K562 (cell line): ENCODE data around the gene CHAF1A. TPM values are rescaled to one million over a fixed set of nuclear protein-coding genes. Genes with fewer than 3 reads are reported as not detected.
A peak's percentile ranks its signal among the peaks of the same experiment; 100 is the strongest.

Experiments
- ATF6 ChIP-seq: sonication (generic); formaldehyde crosslinking; IDR thresholded peaks from 2 replicates; pipeline ENCODE4 v1.4.0; 2020; ENCODE audit warnings: mild to moderate bottlenecking, missing genetic modification reagents
- CHCHD3 ChIP-seq: fragments of 250-450 bp; sonication (Bioruptor Pico); IDR thresholded peaks from 2 replicates; pipeline ENCODE4 v2.1.2; 2022; ENCODE audit warnings: mild to moderate bottlenecking
- FOXJ3 ChIP-seq: sonication (generic); formaldehyde crosslinking; IDR thresholded peaks from 2 replicates; pipeline ENCODE4 v1.4.0; 2020; ENCODE audit warnings: mild to moderate bottlenecking, missing genetic modification reagents
- POLR2AphosphoS5 ChIP-seq: IDR thresholded peaks from 2 replicates; pipeline ENCODE4 v1.6.1; 2011; ENCODE audit warnings: mild to moderate bottlenecking, low read depth, low read length, moderate library complexity; ENCODE audit not compliant: control insufficient read depth, insufficient read depth
- PPARD ChIP-seq: fragments of 250-450 bp; sonication (Bioruptor Pico); IDR thresholded peaks from 2 replicates; pipeline ENCODE4 v1.8.0; 2022; ENCODE audit warnings: inconsistent platforms, mild to moderate bottlenecking, moderate library complexity
- RB1 ChIP-seq: fragments of 450-650 bp; IDR thresholded peaks from 2 replicates; pipeline ENCODE4 v1.6.1; 2017; ENCODE audit warnings: low read depth, mild to moderate bottlenecking
- TCF3 ChIP-seq: sonication (generic); formaldehyde crosslinking; IDR thresholded peaks from 2 replicates; pipeline ENCODE4 v1.4.0; 2020; ENCODE audit warnings: mild to moderate bottlenecking, missing genetic modification reagents
- THAP7 ChIP-seq: fragments of 250-450 bp; sonication (Bioruptor Pico); IDR thresholded peaks from 2 replicates; pipeline ENCODE4 v1.5.0; 2021
- TOE1 ChIP-seq, 2 experiments: fragments of 450-650 bp in 1 of 2; sonication (generic) in 1 of 2; formaldehyde crosslinking in 1 of 2; IDR thresholded peaks; 2 replicates each; pipeline versions ENCODE4 v1.7.1 to v1.8.0; 2016 to 2022; ENCODE audit warnings: borderline replicate concordance in 2 of 2, mild to moderate bottlenecking in 2 of 2, antibody characterized with exemption in 1 of 2, inconsistent platforms in 1 of 2, low read depth in 1 of 2, missing genetic modification reagents in 1 of 2, moderate library complexity in 1 of 2
- ZBTB1 ChIP-seq: sonication (generic); formaldehyde crosslinking; IDR thresholded peaks from 2 replicates; pipeline ENCODE4 v1.8.1; 2023; ENCODE audit warnings: missing genetic modification reagents, low read depth, mild to moderate bottlenecking, borderline replicate concordance
- ZNF263 ChIP-seq: sonication (generic); formaldehyde crosslinking; IDR thresholded peaks from 2 replicates; pipeline ENCODE4 v1.8.0; 2022; ENCODE audit warnings: mild to moderate bottlenecking, missing genetic modification reagents, borderline replicate concordance
- ZNF407 ChIP-seq: fragments of 450-650 bp; IDR thresholded peaks from 2 replicates; pipeline ENCODE4 v1.6.1; 2016; ENCODE audit warnings: low read depth
- ZNF408 ChIP-seq: fragments of 250-450 bp; sonication (Bioruptor Pico); IDR thresholded peaks from 2 replicates; pipeline ENCODE4 v1.4.0; 2020; ENCODE audit warnings: low read depth, mild to moderate bottlenecking, moderate library complexity
- ZNF511 ChIP-seq: sonication (generic); formaldehyde crosslinking; IDR thresholded peaks from 2 replicates; pipeline ENCODE4 v1.8.0; 2022; ENCODE audit warnings: mild to moderate bottlenecking, missing genetic modification reagents
- ZNF778 ChIP-seq: fragments of 450-650 bp; formaldehyde crosslinking; IDR thresholded peaks from 2 replicates; pipeline ENCODE4 v1.4.0; 2020; ENCODE audit warnings: mild to moderate bottlenecking, moderate library complexity
- polyA plus RNA-seq, 8 experiments: library from polyadenylated mRNA; depleted of rRNA in 4 of 8; stranded (reverse) in 5 of 8; unstranded in 3 of 8; fragments of >200 nt; fragmentation: Nextera tagmentation in 2 of 8; fragmentation: Illumina TruSeq in 1 of 8; extraction: Ambion mirVana in 2 of 8; extraction: Trizol in 1 of 8; gene quantifications; 2 replicates each; pipeline versions ENCODE4 v1.2.1 to v1.2.3, GENCODE V29; 2011 to 2014; ENCODE audit warnings: inconsistent platforms in 1 of 8, missing spikeins in 1 of 8
- total RNA-seq, 7 experiments: library from RNA; depleted of rRNA in 6 of 7; stranded (reverse); fragments of >200 nt in 6 of 7; fragmentation: Illumina TruSeq in 2 of 7; extraction: Trizol in 2 of 7; gene quantifications; 2 replicates each; pipeline versions ENCODE4 v1.2.1 to v1.2.3, GENCODE V29; 2011 to 2021; ENCODE audit warnings: low replicate concordance in 1 of 7

The CHAF1A gene
- total and polyA plus RNA-seq, 9 of the 15 experiments (the other 6 are each of a cell fraction or from before 2014, with no cell fraction given), result 1.6 to 86.9 (median 45.2) TPM

GRCh38 chr19:4402171-4403004 is at the start of gene CHAF1A (continued):
- TF ChIP-seq PPARD (CRISPR knock-in tag), result no peak
- no peak for TF ChIP-seq ZNF778 (CRISPR knock-in tag)
- peak; percentile 99 for TF ChIP-seq TOE1 (IDR thresholded peaks at IDR 0.05; ENCODE audit: borderline replicate concordance)
- no peak for TF ChIP-seq TOE1 (CRISPR knock-in tag; IDR thresholded peaks at IDR 0.05; ENCODE audit: borderline replicate concordance, low read depth)
- no peak; the same call in 1 of the 2 replicates for TF ChIP-seq TCF3 (CRISPR knock-in tag)
- TF ChIP-seq ATF6 (CRISPR knock-in tag), result no peak
- TF ChIP-seq POLR2AphosphoS5, result peak; percentile 61
- TF ChIP-seq ZBTB1 (CRISPR knock-in tag), result no peak
- no peak for TF ChIP-seq CHCHD3 (CRISPR knock-in tag)
- no peak for TF ChIP-seq ZNF408
- peak; percentile 100 for TF ChIP-seq RB1
- no peak for TF ChIP-seq ZNF263 (CRISPR knock-in tag)
- no peak for TF ChIP-seq ZNF511
- peak; percentile 72; the same call in 1 of the 2 replicates for TF ChIP-seq THAP7 (CRISPR knock-in tag)
- no peak for TF ChIP-seq FOXJ3
- no peak for TF ChIP-seq ZNF407
